HepG2 (cell line): ENCODE data around the gene MLLT10. TPM values are rescaled to one million over a fixed set of nuclear protein-coding genes. Genes with fewer than 3 reads are reported as not detected.

Source experiments
- CREB1 ChIP-seq, 2 experiments: fragments of 450-650 bp in 1 of 2; IDR thresholded peaks; 2 replicates each; pipeline ENCODE4 v1.6.1; 2016 to 2017; ENCODE audit warnings: control low read depth in 1 of 2, mild to moderate bottlenecking in 1 of 2, missing compliant biosample characterization in 1 of 2, missing genetic modification characterization in 1 of 2
- GATA4 ChIP-seq: sonication (generic); IDR thresholded peaks from 2 replicates; pipeline ENCODE4 v1.6.1; 2016; ENCODE audit warnings: antibody characterized with exemption, low read depth, borderline replicate concordance
- HNRNPL ChIP-seq: fragments of 200-400 bp; formaldehyde crosslinking; IDR thresholded peaks from 2 replicates; pipeline ENCODE4 v1.6.1; 2017; ENCODE audit warnings: mild to moderate bottlenecking, low read depth, low read length
- NBN ChIP-seq: fragments of 450-650 bp; conservative IDR thresholded peaks from 2 replicates; pipeline ENCODE4 v1.6.1; 2017
- RFXAP ChIP-seq: sonication (generic); formaldehyde crosslinking; IDR thresholded peaks from 2 replicates; pipeline ENCODE4 v1.4.0; 2020; ENCODE audit warnings: missing genetic modification reagents, borderline replicate concordance
- SIN3A ChIP-seq: IDR thresholded peaks from 2 replicates; pipeline ENCODE4 v1.6.1; 2011; ENCODE audit warnings: low read depth, mild to moderate bottlenecking, control low read depth, low read length, borderline replicate concordance
- TBP ChIP-seq: sonication (generic); formaldehyde crosslinking; IDR thresholded peaks from 2 replicates; pipeline ENCODE4 v1.5.0; 2020; ENCODE audit warnings: missing genetic modification reagents
- YY1 ChIP-seq: IDR thresholded peaks from 2 replicates; pipeline ENCODE4 v1.6.1; 2011; ENCODE audit warnings: low read length, low read depth, moderate library complexity, mild to moderate bottlenecking; ENCODE audit not compliant: insufficient read depth, insufficient replicate concordance
- ZNF30 ChIP-seq: sonication (generic); formaldehyde crosslinking; IDR thresholded peaks from 2 replicates; pipeline ENCODE4 v1.5.0; 2020; ENCODE audit warnings: mild to moderate bottlenecking, missing genetic modification reagents
- ZNF510 ChIP-seq: sonication (generic); formaldehyde crosslinking; IDR thresholded peaks from 2 replicates; pipeline ENCODE4 v1.4.0; 2020; ENCODE audit warnings: low read depth, mild to moderate bottlenecking, missing genetic modification reagents
- ZNF773 ChIP-seq: sonication (generic); formaldehyde crosslinking; IDR thresholded peaks from 2 replicates; pipeline ENCODE4 v1.4.0; 2020; ENCODE audit warnings: missing genetic modification reagents, borderline replicate concordance
- polyA plus RNA-seq, 8 experiments: library from polyadenylated mRNA; depleted of rRNA in 3 of 8; stranded (reverse) in 7 of 8; unstranded in 1 of 8; fragments of >200 nt; fragmentation: Illumina TruSeq in 4 of 8; extraction: Trizol in 4 of 8; gene quantifications; 2 replicates each; pipeline versions ENCODE4 v1.2.1 to v1.2.3, GENCODE V29; 2011 to 2016; ENCODE audit warnings: low read depth in 4 of 8, missing spikeins in 1 of 8, mixed read lengths in 1 of 8; ENCODE audit not compliant: insufficient read depth in 1 of 8
- total RNA-seq, 5 experiments: library from RNA; depleted of rRNA; stranded (reverse); fragments of >200 nt; fragmentation: Illumina TruSeq; extraction: Trizol; gene quantifications; 2 replicates each; pipeline ENCODE4 v1.2.3, GENCODE V29; 2016; ENCODE audit warnings: low read depth in 1 of 5
- TF ChIP-seq, protein P1 (sequence below): sonication (generic); formaldehyde crosslinking; IDR thresholded peaks from 2 replicates; pipeline ENCODE4 v1.5.1; 2020; ENCODE audit warnings: mild to moderate bottlenecking, missing genetic modification reagents, borderline replicate concordance
- TF ChIP-seq, protein P2 (sequence below): sonication (generic); formaldehyde crosslinking; IDR thresholded peaks from 2 replicates; pipeline ENCODE4 v1.8.0; 2022; ENCODE audit warnings: low read depth, missing genetic modification reagents
- TF ChIP-seq, protein P3 (sequence below): sonication (generic); formaldehyde crosslinking; IDR thresholded peaks from 2 replicates; pipeline ENCODE4 v1.9.0; 2021; ENCODE audit warnings: mild to moderate bottlenecking, missing genetic modification reagents
- TF ChIP-seq, protein P4 (sequence below): sonication (generic); formaldehyde crosslinking; IDR thresholded peaks from 2 replicates; pipeline ENCODE4 v1.5.1; 2020; ENCODE audit warnings: missing genetic modification reagents, mild to moderate bottlenecking, borderline replicate concordance
- TF ChIP-seq, protein P5 (sequence below): sonication (generic); formaldehyde crosslinking; IDR thresholded peaks from 2 replicates; pipeline ENCODE4 v1.8.0; 2022; ENCODE audit warnings: mild to moderate bottlenecking, missing genetic modification reagents, moderate library complexity

Gene MLLT10
- total and polyA plus RNA-seq, 2 of the 13 experiments (the other 11 are each of a cell fraction or from before 2014, with no cell fraction given) = 51.3 to 84.1 TPM

DNA sequence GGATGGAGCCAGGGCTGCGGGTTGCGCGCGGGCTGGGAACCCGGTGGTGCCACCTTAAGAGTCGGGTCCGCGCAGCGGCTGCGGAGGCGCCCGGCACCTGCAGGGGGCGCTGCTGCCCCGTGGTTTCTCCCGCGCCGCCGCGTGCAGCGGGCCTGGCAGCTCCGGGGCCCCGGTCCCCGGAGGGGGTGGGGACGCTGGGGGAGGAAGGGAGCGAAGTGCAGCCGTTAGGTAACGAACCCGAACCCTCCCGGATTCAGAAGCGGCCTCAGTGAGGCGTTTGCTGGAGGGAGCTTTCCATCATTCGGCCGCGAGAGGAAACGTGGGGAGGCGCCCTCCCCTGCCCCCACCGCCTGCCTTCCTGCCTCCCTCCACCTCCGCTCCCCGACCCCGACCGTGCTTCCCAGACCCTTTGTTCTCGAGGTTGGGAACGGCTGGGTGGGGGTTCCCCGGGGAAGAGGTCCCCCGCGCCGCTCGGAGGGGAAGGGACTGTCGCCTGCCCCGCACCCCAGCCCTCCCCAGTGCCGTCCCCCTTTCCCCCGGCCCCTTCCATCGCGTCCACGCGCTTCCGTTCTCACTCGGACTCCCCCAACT, 38.2 kb upstream of the MLLT10 start (continued):
- TF ChIP-seq, protein P1, sequence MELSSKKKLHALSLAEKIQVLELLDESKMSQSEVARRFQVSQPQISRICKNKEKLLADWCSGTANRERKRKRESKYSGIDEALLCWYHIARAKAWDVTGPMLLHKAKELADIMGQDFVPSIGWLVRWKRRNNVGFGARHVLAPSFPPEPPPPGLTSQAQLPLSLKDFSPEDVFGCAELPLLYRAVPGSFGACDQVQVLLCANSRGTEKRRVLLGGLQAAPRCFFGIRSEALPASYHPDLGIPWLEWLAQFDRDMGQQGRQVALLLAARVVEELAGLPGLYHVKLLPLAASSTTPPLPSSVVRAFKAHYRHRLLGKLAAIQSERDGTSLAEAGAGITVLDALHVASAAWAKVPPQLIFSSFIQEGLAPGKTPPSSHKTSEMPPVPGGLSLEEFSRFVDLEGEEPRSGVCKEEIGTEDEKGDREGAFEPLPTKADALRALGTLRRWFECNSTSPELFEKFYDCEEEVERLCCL (CRISPR knock-in tag) = no peak
- TF ChIP-seq HNRNPL (0 out of 2 replicates have a peak, but pooled peaks have one; percentile 19), YY1 (peak; percentile 90), CREB1 (IDR thresholded peaks at IDR 0.05) (no peak), CREB1 (CRISPR knock-in tag; IDR thresholded peaks at IDR 0.05) (no peak), ZNF510 (CRISPR knock-in tag) (no peak), GATA4 (peak; percentile 80), RFXAP (peak; percentile 90), SIN3A (peak; percentile 91; the same call in 1 of the 2 replicates), ZNF773 (CRISPR knock-in tag) (no peak), ZNF30 (CRISPR knock-in tag) (no peak), TBP (CRISPR knock-in tag) (no peak), NBN (no peak)
- TF ChIP-seq, protein P2, sequence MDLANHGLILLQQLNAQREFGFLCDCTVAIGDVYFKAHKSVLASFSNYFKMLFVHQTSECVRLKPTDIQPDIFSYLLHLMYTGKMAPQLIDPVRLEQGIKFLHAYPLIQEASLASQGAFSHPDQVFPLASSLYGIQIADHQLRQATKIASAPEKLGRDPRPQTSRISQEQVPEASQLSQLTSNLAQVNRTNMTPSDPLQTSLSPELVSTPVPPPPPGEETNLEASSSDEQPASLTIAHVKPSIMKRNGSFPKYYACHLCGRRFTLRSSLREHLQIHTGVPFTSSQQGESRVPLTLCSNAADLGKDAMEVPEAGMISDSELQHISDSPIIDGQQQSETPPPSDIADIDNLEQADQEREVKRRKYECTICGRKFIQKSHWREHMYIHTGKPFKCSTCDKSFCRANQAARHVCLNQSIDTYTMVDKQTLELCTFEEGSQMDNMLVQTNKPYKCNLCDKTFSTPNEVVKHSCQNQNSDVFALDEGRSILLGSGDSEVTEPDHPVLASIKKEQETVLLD = peak; percentile 99
- TF ChIP-seq, protein P3, sequence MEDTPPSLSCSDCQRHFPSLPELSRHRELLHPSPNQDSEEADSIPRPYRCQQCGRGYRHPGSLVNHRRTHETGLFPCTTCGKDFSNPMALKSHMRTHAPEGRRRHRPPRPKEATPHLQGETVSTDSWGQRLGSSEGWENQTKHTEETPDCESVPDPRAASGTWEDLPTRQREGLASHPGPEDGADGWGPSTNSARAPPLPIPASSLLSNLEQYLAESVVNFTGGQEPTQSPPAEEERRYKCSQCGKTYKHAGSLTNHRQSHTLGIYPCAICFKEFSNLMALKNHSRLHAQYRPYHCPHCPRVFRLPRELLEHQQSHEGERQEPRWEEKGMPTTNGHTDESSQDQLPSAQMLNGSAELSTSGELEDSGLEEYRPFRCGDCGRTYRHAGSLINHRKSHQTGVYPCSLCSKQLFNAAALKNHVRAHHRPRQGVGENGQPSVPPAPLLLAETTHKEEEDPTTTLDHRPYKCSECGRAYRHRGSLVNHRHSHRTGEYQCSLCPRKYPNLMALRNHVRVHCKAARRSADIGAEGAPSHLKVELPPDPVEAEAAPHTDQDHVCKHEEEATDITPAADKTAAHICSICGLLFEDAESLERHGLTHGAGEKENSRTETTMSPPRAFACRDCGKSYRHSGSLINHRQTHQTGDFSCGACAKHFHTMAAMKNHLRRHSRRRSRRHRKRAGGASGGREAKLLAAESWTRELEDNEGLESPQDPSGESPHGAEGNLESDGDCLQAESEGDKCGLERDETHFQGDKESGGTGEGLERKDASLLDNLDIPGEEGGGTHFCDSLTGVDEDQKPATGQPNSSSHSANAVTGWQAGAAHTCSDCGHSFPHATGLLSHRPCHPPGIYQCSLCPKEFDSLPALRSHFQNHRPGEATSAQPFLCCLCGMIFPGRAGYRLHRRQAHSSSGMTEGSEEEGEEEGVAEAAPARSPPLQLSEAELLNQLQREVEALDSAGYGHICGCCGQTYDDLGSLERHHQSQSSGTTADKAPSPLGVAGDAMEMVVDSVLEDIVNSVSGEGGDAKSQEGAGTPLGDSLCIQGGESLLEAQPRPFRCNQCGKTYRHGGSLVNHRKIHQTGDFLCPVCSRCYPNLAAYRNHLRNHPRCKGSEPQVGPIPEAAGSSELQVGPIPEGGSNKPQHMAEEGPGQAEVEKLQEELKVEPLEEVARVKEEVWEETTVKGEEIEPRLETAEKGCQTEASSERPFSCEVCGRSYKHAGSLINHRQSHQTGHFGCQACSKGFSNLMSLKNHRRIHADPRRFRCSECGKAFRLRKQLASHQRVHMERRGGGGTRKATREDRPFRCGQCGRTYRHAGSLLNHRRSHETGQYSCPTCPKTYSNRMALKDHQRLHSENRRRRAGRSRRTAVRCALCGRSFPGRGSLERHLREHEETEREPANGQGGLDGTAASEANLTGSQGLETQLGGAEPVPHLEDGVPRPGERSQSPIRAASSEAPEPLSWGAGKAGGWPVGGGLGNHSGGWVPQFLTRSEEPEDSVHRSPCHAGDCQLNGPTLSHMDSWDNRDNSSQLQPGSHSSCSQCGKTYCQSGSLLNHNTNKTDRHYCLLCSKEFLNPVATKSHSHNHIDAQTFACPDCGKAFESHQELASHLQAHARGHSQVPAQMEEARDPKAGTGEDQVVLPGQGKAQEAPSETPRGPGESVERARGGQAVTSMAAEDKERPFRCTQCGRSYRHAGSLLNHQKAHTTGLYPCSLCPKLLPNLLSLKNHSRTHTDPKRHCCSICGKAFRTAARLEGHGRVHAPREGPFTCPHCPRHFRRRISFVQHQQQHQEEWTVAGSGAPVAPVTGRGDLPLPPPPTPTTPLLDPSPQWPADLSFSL (CRISPR knock-in tag) = peak; percentile 73
- TF ChIP-seq, protein P4, sequence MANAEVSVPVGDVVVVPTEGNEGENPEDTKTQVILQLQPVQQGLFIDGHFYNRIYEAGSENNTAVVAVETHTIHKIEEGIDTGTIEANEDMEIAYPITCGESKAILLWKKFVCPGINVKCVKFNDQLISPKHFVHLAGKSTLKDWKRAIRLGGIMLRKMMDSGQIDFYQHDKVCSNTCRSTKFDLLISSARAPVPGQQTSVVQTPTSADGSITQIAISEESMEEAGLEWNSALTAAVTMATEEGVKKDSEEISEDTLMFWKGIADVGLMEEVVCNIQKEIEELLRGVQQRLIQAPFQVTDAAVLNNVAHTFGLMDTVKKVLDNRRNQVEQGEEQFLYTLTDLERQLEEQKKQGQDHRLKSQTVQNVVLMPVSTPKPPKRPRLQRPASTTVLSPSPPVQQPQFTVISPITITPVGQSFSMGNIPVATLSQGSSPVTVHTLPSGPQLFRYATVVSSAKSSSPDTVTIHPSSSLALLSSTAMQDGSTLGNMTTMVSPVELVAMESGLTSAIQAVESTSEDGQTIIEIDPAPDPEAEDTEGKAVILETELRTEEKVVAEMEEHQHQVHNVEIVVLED (CRISPR knock-in tag) = peak; percentile 77
- TF ChIP-seq, protein P5, sequence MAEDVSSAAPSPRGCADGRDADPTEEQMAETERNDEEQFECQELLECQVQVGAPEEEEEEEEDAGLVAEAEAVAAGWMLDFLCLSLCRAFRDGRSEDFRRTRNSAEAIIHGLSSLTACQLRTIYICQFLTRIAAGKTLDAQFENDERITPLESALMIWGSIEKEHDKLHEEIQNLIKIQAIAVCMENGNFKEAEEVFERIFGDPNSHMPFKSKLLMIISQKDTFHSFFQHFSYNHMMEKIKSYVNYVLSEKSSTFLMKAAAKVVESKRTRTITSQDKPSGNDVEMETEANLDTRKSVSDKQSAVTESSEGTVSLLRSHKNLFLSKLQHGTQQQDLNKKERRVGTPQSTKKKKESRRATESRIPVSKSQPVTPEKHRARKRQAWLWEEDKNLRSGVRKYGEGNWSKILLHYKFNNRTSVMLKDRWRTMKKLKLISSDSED (CRISPR knock-in tag) = no peak
